ENCODE data around the gene USP10.

DNA sequence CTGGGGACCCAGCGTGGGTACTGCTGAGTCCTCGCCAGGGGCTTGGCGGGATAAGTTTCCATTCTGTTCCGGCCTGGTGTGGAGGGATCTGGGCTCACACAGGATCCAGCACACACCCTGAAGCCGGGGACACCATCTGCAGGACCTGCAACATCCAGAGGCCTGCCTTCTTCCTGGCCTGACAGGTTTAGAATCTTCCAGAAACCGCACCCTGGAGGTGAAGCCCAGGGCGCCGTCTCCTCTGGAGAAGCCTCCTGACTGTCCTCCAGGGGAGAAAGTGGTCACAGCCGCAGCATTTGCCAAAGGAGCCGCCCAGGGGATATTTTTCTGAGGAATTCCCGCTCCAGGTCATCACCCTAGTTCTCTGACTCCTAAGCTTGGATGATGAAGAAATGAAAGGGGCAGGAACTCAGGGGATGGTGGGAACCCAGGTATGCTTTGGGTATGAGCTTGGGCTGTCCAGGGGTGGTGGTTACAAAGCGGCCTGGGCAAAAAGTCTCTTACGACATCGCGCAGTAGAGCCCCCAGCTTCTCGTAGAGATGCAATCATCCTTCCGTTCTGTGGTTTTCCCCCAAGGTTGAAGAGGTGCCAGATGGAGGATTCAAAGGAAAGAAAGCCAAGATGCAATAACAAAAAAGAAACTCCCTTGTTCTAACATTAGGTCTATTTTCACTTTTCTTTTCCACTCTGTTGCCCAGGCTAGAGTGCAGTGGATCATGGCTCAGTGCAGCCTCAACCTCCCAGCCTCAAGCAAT lies 110.9 kb downstream of the USP10 start:
- TF ChIP-seq, protein P1, sequence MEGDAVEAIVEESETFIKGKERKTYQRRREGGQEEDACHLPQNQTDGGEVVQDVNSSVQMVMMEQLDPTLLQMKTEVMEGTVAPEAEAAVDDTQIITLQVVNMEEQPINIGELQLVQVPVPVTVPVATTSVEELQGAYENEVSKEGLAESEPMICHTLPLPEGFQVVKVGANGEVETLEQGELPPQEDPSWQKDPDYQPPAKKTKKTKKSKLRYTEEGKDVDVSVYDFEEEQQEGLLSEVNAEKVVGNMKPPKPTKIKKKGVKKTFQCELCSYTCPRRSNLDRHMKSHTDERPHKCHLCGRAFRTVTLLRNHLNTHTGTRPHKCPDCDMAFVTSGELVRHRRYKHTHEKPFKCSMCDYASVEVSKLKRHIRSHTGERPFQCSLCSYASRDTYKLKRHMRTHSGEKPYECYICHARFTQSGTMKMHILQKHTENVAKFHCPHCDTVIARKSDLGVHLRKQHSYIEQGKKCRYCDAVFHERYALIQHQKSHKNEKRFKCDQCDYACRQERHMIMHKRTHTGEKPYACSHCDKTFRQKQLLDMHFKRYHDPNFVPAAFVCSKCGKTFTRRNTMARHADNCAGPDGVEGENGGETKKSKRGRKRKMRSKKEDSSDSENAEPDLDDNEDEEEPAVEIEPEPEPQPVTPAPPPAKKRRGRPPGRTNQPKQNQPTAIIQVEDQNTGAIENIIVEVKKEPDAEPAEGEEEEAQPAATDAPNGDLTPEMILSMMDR (conservative IDR thresholded peaks at IDR 0.05; ENCODE audit: low read depth, low read length): no peak
- TF ChIP-seq EZH2 (IDR thresholded peaks at IDR 0.05; ENCODE audit: low read length, unreplicated experiment): no peak

Measured in PC-3 (cell line).